ENCODE results near the gene FOXP1. TPM values are rescaled to one million over a fixed set of nuclear protein-coding genes. Genes with fewer than 3 reads are reported as not detected.

FOXP1 gene
- total RNA-seq, 4 donors from 2014 or later = 54.2 to 152 (median 129) TPM

GRCh38 chr3:71611099-71611498 lies 27.6 kb upstream of the FOXP1 start:
- Histone ChIP-seq H3K4me3 (no peak overlapping the region), H3K4me1 (no peaks in the 10 kb centered on the region), H3K27ac (no peak overlapping the region), H3K36me3 (no peaks in the 10 kb centered on the region), H3K9me3 (no peaks in the 10 kb centered on the region), H3K27me3 (no peaks in the 10 kb centered on the region)
- no peak for DNase-seq
- intact Hi-C loops (cut with DNase I; ENCODE audit: low total_unique reads) = no loop called here
- no peak for TF ChIP-seq POLR2A (IDR thresholded peaks at IDR 0.05)
- TF ChIP-seq CTCF (IDR thresholded peaks at IDR 0.05) = no peak

- H3K27me3 ChIP-seq = no peaks in the 10 kb centered on the region
- no peak for DNase-seq
- TF ChIP-seq CTCF (IDR thresholded peaks at IDR 0.05) = no peak
- TF ChIP-seq POLR2A (IDR thresholded peaks at IDR 0.05) = no peak
- H3K4me3 ChIP-seq = no peak overlapping the region
- H3K9me3 ChIP-seq = no peaks in the 10 kb centered on the region
- no peaks in the 10 kb centered on the region for H3K4me1 ChIP-seq
- no peaks in the 10 kb centered on the region for H3K36me3 ChIP-seq
- intact Hi-C loops (cut with DNase I; ENCODE audit: low total_unique reads) = no loop called here
- no peak overlapping the region for H3K27ac ChIP-seq
Observed at GRCh38 chr3:71607364-71607763, 23.8 kb upstream of the FOXP1 start.

GRCh38 chr3:71606582-71606981 lies 23.1 kb upstream of the FOXP1 start:
- no peak for TF ChIP-seq CTCF (IDR thresholded peaks at IDR 0.05)
- no peak for TF ChIP-seq POLR2A (IDR thresholded peaks at IDR 0.05)
- no peaks in the 10 kb centered on the region for H3K36me3 ChIP-seq
- H3K27ac ChIP-seq = no peak overlapping the region
- H3K4me3 ChIP-seq = no peak overlapping the region
- no peaks in the 10 kb centered on the region for H3K4me1 ChIP-seq
- no peak for DNase-seq
- H3K9me3 ChIP-seq = no peaks in the 10 kb centered on the region
- intact Hi-C loops (cut with DNase I; ENCODE audit: low total_unique reads) = no loop called here
- no peaks in the 10 kb centered on the region for H3K27me3 ChIP-seq

GRCh38 chr3:71602256-71602655 lies 18.7 kb upstream of the FOXP1 start:
- intact Hi-C loops (cut with DNase I; ENCODE audit: low total_unique reads) = no loop called here

GRCh38 chr3:71601811-71602210 lies 18.3 kb upstream of the FOXP1 start:
- H3K9me3 ChIP-seq = no peaks in the 10 kb centered on the region
- no peaks in the 10 kb centered on the region for H3K4me1 ChIP-seq
- DNase-seq = no peak
- intact Hi-C loops (cut with DNase I; ENCODE audit: low total_unique reads) = no loop called here
- TF ChIP-seq POLR2A (IDR thresholded peaks at IDR 0.05) (no peak), CTCF (IDR thresholded peaks at IDR 0.05) (no peak)
- H3K27ac ChIP-seq = no peak overlapping the region
- no peaks in the 10 kb centered on the region for H3K36me3 ChIP-seq
- H3K27me3 ChIP-seq = no peaks in the 10 kb centered on the region
- no peak overlapping the region for H3K4me3 ChIP-seq

More at GRCh38 chr3:71602256-71602655, 18.7 kb upstream of the FOXP1 start:
- no peak overlapping the region for H3K4me3 ChIP-seq
- H3K27me3 ChIP-seq = no peaks in the 10 kb centered on the region
- DNase-seq = no peak
- no peaks in the 10 kb centered on the region for H3K36me3 ChIP-seq
- H3K4me1 ChIP-seq = no peaks in the 10 kb centered on the region
- no peak overlapping the region for H3K27ac ChIP-seq
- no peaks in the 10 kb centered on the region for H3K9me3 ChIP-seq
- no peak for TF ChIP-seq POLR2A (IDR thresholded peaks at IDR 0.05)
- no peak for TF ChIP-seq CTCF (IDR thresholded peaks at IDR 0.05)

All from uterus (tissue), 4 donors.